GM13977 (cell line): Measurements from ENCODE around the gene PFDN4.

Experiments used
- DNase-seq: peaks from one replicate; pipeline ENCODE4 v3.0.0; 2012; ENCODE audit warnings: low spot score
- in situ Hi-C: fragments of 300-500 bp; cut with MboI; formaldehyde crosslinking; loops from one replicate; pipeline ENCODE4 v1.12.0; 2022; ENCODE audit warnings: low sequenced_read_pairs, low pct_unique_long_range_greater_than_20kb, mixed read lengths, inconsistent platforms; ENCODE audit not compliant: unreplicated experiment
- TF ChIP-seq, protein P1 (sequence below): IDR thresholded peaks from 2 replicates; pipeline ENCODE4 v1.5.1; 2012; ENCODE audit warnings: mild to moderate bottlenecking, control low read depth; ENCODE audit not compliant: insufficient read depth; ENCODE audit errors: extremely low read depth, missing control alignments

Gene PFDN4

DNA sequence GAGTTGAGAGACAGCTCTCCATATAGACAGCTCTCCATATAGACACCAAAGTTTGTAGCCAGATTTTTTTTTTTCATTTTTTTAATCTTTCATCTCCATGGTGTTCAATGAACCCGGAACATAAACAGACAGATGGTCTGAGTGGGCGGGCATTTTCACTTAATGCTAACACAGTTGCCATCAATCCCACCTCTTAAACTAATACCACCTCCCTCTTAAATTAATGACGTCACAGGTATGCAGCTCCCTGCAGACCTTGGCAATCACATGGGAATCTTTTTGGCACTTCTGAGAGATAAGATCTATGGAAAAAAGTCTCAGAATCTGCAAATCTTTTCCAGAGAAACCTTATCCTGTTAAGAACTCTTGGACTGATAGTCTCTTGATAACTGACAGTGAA is 43.2 kb downstream of the PFDN4 start:
- in situ Hi-C loops: no loop called here
- TF ChIP-seq, protein P1, sequence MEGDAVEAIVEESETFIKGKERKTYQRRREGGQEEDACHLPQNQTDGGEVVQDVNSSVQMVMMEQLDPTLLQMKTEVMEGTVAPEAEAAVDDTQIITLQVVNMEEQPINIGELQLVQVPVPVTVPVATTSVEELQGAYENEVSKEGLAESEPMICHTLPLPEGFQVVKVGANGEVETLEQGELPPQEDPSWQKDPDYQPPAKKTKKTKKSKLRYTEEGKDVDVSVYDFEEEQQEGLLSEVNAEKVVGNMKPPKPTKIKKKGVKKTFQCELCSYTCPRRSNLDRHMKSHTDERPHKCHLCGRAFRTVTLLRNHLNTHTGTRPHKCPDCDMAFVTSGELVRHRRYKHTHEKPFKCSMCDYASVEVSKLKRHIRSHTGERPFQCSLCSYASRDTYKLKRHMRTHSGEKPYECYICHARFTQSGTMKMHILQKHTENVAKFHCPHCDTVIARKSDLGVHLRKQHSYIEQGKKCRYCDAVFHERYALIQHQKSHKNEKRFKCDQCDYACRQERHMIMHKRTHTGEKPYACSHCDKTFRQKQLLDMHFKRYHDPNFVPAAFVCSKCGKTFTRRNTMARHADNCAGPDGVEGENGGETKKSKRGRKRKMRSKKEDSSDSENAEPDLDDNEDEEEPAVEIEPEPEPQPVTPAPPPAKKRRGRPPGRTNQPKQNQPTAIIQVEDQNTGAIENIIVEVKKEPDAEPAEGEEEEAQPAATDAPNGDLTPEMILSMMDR: no peak
- no peak for DNase-seq

DNA sequence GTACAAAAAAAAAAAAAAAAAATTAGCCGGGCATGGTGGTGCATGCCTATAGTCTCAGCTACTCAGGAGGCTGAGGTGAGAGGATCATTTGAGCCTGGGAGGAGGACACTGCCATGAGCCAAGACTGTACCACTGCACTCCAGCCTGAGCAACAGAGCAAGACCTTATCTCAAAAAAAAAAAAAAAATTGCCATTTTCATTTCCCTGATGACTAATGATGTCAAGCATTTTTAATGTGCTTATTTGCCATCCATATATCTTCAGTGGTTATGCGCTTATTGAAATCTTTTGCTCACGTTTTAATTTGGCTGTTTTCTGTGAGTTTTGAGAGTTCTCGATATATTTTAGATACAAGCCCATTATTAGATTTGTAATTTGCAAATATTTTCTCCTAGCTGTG is 46.7 kb downstream of the PFDN4 start:
- DNase-seq: no peak
- in situ Hi-C loops: no loop called here
- TF ChIP-seq, protein P1: no peak

DNA sequence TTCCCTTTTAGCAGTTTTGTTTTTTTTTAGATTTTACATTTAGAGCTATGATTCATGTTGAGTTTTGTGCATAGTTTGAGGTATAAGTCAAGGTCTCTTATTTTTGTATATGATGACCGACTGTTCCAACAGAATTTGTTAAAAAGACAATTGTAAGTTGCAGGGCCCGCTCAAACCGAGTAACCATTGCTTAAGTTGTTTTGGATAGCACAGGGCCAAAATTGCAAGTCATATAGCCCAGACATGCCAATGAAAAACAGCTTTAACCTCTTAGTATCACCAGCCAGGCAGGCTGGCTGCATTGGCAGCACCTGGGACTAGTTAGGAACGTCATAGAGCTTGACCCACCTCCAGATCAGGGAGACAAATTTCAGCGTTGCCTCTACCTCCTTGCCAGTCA is 47.3 kb downstream of the PFDN4 start:
- DNase-seq: no peak
- in situ Hi-C loops: no loop called here
- TF ChIP-seq, protein P1: no peak

DNA sequence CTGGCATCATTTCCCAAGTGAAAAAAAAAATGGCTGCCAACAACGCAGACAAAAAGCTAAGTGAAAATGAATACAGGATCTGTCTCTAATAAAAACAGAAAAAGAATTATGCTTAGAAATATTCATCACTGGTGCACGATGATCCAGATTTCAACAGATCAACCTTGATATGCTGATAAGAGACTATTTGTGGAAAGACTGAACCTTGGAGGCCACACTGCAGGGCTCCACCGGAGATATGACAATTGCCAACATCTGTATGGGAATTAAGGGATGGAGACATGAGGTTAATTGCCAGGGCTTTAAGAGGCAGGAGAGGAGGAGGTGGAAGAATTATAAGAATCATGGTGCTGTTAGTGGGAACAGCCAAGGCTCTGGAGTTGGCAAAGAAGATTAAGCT is 48.3 kb downstream of the PFDN4 start:
- in situ Hi-C loops: no loop called here
- DNase-seq: no peak
- TF ChIP-seq, protein P1: no peak

DNA sequence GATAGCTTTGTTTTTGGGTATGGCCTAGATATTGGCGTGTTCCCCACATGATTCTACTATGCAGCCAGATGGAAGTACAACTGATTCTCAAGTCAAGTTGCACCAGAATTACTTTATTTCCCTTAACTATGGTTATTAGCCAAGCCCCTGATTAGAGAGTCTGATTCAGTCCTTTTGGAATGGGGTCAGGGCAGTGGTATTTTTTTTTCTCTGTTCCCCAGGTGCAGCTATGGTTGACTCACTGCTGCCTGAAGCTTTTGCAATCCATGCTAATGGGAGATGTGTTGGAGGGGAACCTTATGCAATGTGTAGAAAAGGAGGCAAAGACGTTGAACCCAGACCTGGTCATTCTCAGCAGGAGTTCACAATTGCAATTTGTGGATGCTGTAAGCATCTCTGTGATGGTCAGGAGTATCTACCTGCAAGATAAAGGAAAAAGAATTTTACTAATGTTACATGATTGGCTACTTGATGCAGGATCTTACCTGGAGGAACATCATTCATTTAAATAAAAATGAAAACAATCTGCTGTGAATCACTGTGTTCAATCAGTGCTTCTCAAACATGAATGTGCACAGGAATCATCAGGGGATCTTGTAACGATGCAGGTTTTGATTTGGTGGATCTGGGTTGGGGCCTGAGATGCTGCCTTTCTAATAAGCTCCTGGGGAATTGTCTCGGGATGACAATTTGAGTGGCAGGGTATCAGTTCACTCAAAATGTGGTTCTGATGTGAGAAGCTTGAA is 49.4 kb downstream of the PFDN4 start:
- no peak for DNase-seq
- TF ChIP-seq, protein P1: no peak
- in situ Hi-C loops: no loop called here

DNA sequence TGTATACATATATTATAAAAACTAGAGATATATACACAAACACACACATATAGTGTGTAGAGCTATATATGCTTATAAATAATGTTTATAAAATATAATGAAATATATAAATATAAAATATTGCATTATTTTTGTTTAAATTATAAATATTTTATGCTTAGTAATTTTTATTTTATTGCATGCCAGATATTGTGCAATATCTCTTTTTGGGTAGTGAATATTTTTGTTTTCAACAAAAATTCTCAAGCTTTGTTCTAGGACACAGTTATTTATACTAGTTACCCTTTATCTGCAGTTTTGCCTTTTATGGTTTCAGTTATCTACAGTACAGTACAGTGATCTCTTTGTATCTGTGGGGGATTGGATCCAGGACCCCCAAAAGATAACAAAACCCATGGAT is 52.2 kb downstream of the PFDN4 start:
- no peak for DNase-seq
- in situ Hi-C loops: no loop called here
- TF ChIP-seq, protein P1: no peak
